CD4-positive, alpha-beta T cell (primary cell): ENCODE measurements around the gene SMIM28. TPM values are rescaled to one million over a fixed set of nuclear protein-coding genes. Genes with fewer than 3 reads are reported as not detected.

Source experiments
- ATAC-seq: fragments of 200-7000 bp; cut with Tn5 transposase; one replicate; pipeline ENCODE4 v1.10.0; 2022; ENCODE audit warnings: mild to moderate bottlenecking; ENCODE audit not compliant: poor library complexity
- CTCF ChIA-PET: fragments of 350-600 bp; sonication (Branson Sonifier 250); formaldehyde crosslinking; loops from one replicate; lab custom pipeline; 2021; ENCODE audit warnings: antibody characterized with exemption, inconsistent platforms; lab: Charles Lee
- POLR2A ChIA-PET: fragments of 350-600 bp; sonication (Branson Sonifier 250); formaldehyde crosslinking; loops from one replicate; lab custom pipeline; 2021; ENCODE audit warnings: antibody characterized with exemption, inconsistent platforms; lab: Charles Lee
- DNase-seq, 14 experiments: peaks; one replicate each; pipeline ENCODE4 v3.0.0-alpha.2; 2013 to 2020; ENCODE audit warnings: mixed read lengths in 2 of 14
- H3K27ac ChIP-seq, 2 donors: one replicate each; pipeline versions ENCODE4 v1.5.1 to v1.7.0; 2013; ENCODE audit warnings: low read length in 2 of 2, low read depth in 1 of 2, mild to moderate bottlenecking in 1 of 2
- H3K27me3 ChIP-seq, 2 experiments: 1 replicate in 1 of 2; 2 replicates in 1 of 2; pipeline versions ENCODE4 v1.6.1 to v1.7.0; 2013; ENCODE audit warnings: low read length in 2 of 2, control low read depth in 1 of 2, mild to moderate bottlenecking in 1 of 2, moderate library complexity in 1 of 2; ENCODE audit not compliant: insufficient read depth in 2 of 2, control insufficient read depth in 1 of 2
- H3K36me3 ChIP-seq: one replicate; pipeline ENCODE4 v1.6.1; 2013; ENCODE audit warnings: low read length, control low read depth; ENCODE audit not compliant: insufficient read depth
- H3K4me1 ChIP-seq: one replicate; pipeline ENCODE4 v1.6.1; 2013; ENCODE audit warnings: low read length, control low read depth; ENCODE audit not compliant: insufficient read depth
- H3K4me3 ChIP-seq: one replicate; pipeline ENCODE4 v1.5.1; 2013; ENCODE audit warnings: mild to moderate bottlenecking, low read length, moderate library complexity
- H3K9me3 ChIP-seq, 2 experiments: 1 replicate in 1 of 2; 2 replicates in 1 of 2; pipeline versions ENCODE4 v1.6.1 to v1.7.0; 2013; ENCODE audit warnings: low read length in 2 of 2, mild to moderate bottlenecking in 2 of 2, control low read depth in 1 of 2, moderate library complexity in 1 of 2; ENCODE audit not compliant: control insufficient read depth in 1 of 2, insufficient read depth in 1 of 2
- H3K27ac Mint-ChIP-seq: one replicate; pipeline ENCODE4 v1.8.0; 2020; ENCODE audit warnings: mixed read lengths
- H3K27me3 Mint-ChIP-seq: one replicate; pipeline ENCODE4 v1.8.0; 2021; ENCODE audit warnings: mixed read lengths
- H3K36me3 Mint-ChIP-seq: one replicate; pipeline ENCODE4 v1.8.0; 2021; ENCODE audit warnings: low read depth, mixed read lengths
- H3K4me1 Mint-ChIP-seq: one replicate; pipeline ENCODE4 v1.8.0; 2021; ENCODE audit warnings: low read depth, mixed read lengths
- H3K4me3 Mint-ChIP-seq: one replicate; pipeline ENCODE4 v1.8.0; 2020; ENCODE audit warnings: mild to moderate bottlenecking, mixed read lengths
- H3K9me3 Mint-ChIP-seq: one replicate; pipeline ENCODE4 v1.8.0; 2020; ENCODE audit warnings: mixed read lengths
- CTCF ChIP-seq: fragments of 200-600 bp; IDR thresholded peaks from one replicate; pipeline ENCODE4 v1.8.0; 2022; ENCODE audit warnings: antibody characterized with exemption, mild to moderate bottlenecking
- intact Hi-C, 2 experiments: fragments of 100-400 bp; cut with DNase I in 1 of 2; cut with micrococcal nuclease in 1 of 2; formaldehyde crosslinking; loops; one replicate each; pipeline versions ENCODE4 v1.15.1 to v1.9.0; 2023 to 2025; cut with DNase I, micrococcal nuclease
- total RNA-seq, 174 experiments: library from RNA in 2 of 174; stranded (reverse) in 2 of 174; gene quantifications; one replicate each; pipeline ENCODE4 v1.2.3 and lab custom pipeline; 2021 to 2026

The SMIM28 gene
- total RNA-seq, 2 experiments from 2014 or later: not detected

- no peak for TF ChIP-seq CTCF
- H3K4me1 ChIP-seq: no peaks in the 10 kb centered on the region
- ChIA-PET CTCF (no interaction called here), POLR2A (no interaction called here)
- H3K36me3 ChIP-seq: no peaks in the 10 kb centered on the region
- Mint-ChIP-seq H3K36me3 (no peaks in the 10 kb centered on the region), H3K27ac (no peak overlapping the region), H3K4me3 (no peak overlapping the region), H3K4me1 (no peaks in the 10 kb centered on the region), H3K9me3 (no peaks in the 10 kb centered on the region), H3K27me3 (peaks cover 22% of the 10 kb centered on the region)
- intact Hi-C loops: no loop called here
- H3K9me3 ChIP-seq: no peaks in the 10 kb centered on the region
- H3K27me3 ChIP-seq: peaks cover 0 to 4% of the 10 kb centered on the region in 2 experiments
- no peak overlapping the region for H3K27ac ChIP-seq
- DNase-seq (no peak), ATAC-seq (no peak)
- H3K4me3 ChIP-seq: no peak overlapping the region
Measured at GRCh38 chr6:138389551-138389950, 11.8 kb downstream of the SMIM28 start.

- DNase-seq (no peak), ATAC-seq (no peak)
- CTCF ChIA-PET: interaction anchor here (0.6 to 1.4 kb wide), 2 partner anchors 9 to 92 kb away, joined by 3 to 4 read pairs; partner anchors contain the start of gene HEBP2
- Mint-ChIP-seq H3K27ac (no peak overlapping the region), H3K4me1 (no peaks in the 10 kb centered on the region), H3K27me3 (peaks cover 10% of the 10 kb centered on the region), H3K9me3 (no peaks in the 10 kb centered on the region), H3K4me3 (no peak overlapping the region), H3K36me3 (no peaks in the 10 kb centered on the region)
- no peaks in the 10 kb centered on the region for H3K36me3 ChIP-seq
- intact Hi-C loops: no loop called here
- no peak for TF ChIP-seq CTCF
- H3K27ac ChIP-seq: no peak overlapping the region
- POLR2A ChIA-PET: no interaction called here
- H3K4me1 ChIP-seq: no peaks in the 10 kb centered on the region
- peaks cover 0 to 4% of the 10 kb centered on the region in 2 experiments for H3K27me3 ChIP-seq
- H3K4me3 ChIP-seq: no peak overlapping the region
- no peaks in the 10 kb centered on the region for H3K9me3 ChIP-seq
Measured at GRCh38 chr6:138393871-138394783, 16.4 kb downstream of the SMIM28 start.

- no peak overlapping the region for H3K4me3 Mint-ChIP-seq
- ATAC-seq: no peak
- no peak overlapping the region for H3K27ac Mint-ChIP-seq
- ChIA-PET POLR2A (no interaction called here), CTCF (no interaction called here)
- H3K36me3 ChIP-seq: no peaks in the 10 kb centered on the region
- intact Hi-C loops: no loop called here
- no peak for DNase-seq
- H3K4me1 ChIP-seq: no peaks in the 10 kb centered on the region
- no peak overlapping the region for H3K4me3 ChIP-seq
- no peak for TF ChIP-seq CTCF
- no peak overlapping the region for H3K27ac ChIP-seq
- no peaks in the 10 kb centered on the region for H3K4me1 Mint-ChIP-seq
- H3K27me3 ChIP-seq: no peaks in the 10 kb centered on the region
- H3K27me3 Mint-ChIP-seq: peaks cover 4% of the 10 kb centered on the region
- no peaks in the 10 kb centered on the region for H3K9me3 Mint-ChIP-seq
- H3K36me3 Mint-ChIP-seq: no peaks in the 10 kb centered on the region
- H3K9me3 ChIP-seq: no peaks in the 10 kb centered on the region
Measured at GRCh38 chr6:138396709-138397108, 19.0 kb downstream of the SMIM28 start.
